ENCODE measurements around the gene MYO15A. TPM values are rescaled to one million over a fixed set of nuclear protein-coding genes. Genes with fewer than 3 reads are reported as not detected.
A peak's percentile ranks its signal among the peaks of the same experiment; 100 is the strongest.

The MYO15A gene
- total RNA-seq, 1 experiment from 2014 or later, result 0.36 TPM

- no peaks in the 10 kb centered on the region for H3K9me3 ChIP-seq (ENCODE audit: control insufficient read depth, insufficient read depth, low read depth, low read length)
- peak; percentile 56 for DNase-seq (ENCODE audit: low read depth, low spot score)
- BruUV-seq (replicated peaks), result no TSS peak
- ChIA-PET POLR2A (no interaction called here), CTCF (interaction anchor here (0.6 kb wide), 1 partner anchor 42 kb away, joined by 3 read pairs; no protein-coding TSS in a partner anchor)
- ATAC-seq, result peak; percentile 92
- in situ Hi-C loops (cut with HindIII; ENCODE audit: low pct_unique_long_range_greater_than_20kb, low sequenced_read_pairs) (no loop called here), intact Hi-C loops (cut with micrococcal nuclease; ENCODE audit: unreplicated experiment) (loop anchor here (10.0 kb wide), 1 partner anchor 73 kb away; no protein-coding TSS in a partner anchor)
- H3K4me1 ChIP-seq (ENCODE audit: control insufficient read depth, insufficient read depth, low read length), result peaks cover 7% of the 10 kb centered on the region; the same call in 1 of the 2 replicates
- H3K27ac ChIP-seq (ENCODE audit: low read length), result no peak overlapping the region
- no peaks in the 10 kb centered on the region for H3K27me3 ChIP-seq (ENCODE audit: control insufficient read depth, insufficient read depth, low read length)
- no peak for TF ChIP-seq SIN3A (IDR thresholded peaks at IDR 0.05; ENCODE audit: borderline replicate concordance, insufficient read depth, low read depth, low read length)
- no peak for TF ChIP-seq TCF7L2 (IDR thresholded peaks at IDR 0.05; ENCODE audit: low read depth, low read length)
- TF ChIP-seq, protein P1, sequence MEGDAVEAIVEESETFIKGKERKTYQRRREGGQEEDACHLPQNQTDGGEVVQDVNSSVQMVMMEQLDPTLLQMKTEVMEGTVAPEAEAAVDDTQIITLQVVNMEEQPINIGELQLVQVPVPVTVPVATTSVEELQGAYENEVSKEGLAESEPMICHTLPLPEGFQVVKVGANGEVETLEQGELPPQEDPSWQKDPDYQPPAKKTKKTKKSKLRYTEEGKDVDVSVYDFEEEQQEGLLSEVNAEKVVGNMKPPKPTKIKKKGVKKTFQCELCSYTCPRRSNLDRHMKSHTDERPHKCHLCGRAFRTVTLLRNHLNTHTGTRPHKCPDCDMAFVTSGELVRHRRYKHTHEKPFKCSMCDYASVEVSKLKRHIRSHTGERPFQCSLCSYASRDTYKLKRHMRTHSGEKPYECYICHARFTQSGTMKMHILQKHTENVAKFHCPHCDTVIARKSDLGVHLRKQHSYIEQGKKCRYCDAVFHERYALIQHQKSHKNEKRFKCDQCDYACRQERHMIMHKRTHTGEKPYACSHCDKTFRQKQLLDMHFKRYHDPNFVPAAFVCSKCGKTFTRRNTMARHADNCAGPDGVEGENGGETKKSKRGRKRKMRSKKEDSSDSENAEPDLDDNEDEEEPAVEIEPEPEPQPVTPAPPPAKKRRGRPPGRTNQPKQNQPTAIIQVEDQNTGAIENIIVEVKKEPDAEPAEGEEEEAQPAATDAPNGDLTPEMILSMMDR (IDR thresholded peaks at IDR 0.05), result peak; percentile 93
- no peaks in the 10 kb centered on the region for H3K36me3 ChIP-seq (ENCODE audit: control insufficient read depth, insufficient read depth, low read length)
- no peak overlapping the region for H3K4me3 ChIP-seq (ENCODE audit: low read depth in 2 of 2, low read length in 2 of 2)
Observed at GRCh38 chr17:18217412-18218015, 109.0 kb downstream of the MYO15A start.

DNA sequence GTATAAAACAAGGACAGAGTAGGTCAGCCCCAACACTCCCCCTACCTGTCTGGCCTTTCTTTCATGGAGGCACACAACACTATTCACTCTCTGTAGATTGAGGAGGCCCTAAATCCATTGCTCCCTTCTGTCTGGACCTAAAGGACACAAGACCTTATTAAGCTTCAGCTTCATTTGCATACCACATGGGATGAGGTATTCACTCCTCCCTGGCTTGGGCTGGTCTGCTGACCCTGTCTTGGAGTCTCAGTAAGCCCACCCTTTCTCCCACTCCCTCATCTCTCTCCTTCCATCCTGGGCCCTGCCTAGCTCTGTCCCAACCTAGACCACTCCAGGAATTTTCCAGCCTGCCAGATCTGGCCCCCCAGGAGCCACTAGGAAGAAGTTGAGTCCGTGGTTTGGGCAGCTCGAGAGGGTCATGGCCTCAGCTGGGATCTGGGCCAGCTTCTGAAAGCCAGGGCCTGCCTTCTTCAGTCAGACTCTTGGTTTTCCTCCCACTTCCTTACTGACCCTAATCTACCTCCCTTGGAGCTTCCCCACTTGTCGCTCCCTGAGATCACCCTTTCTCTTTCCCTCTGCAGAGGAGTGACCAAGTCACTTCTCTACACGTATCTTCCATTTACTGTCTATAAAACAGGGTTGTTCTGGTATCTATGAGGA, 110.3 kb downstream of the MYO15A start:
- BruUV-seq (replicated peaks), result no TSS peak
- intact Hi-C loops (cut with micrococcal nuclease; ENCODE audit: unreplicated experiment), result loop anchor here (10.0 kb wide), 1 partner anchor 74 kb away; no protein-coding TSS in a partner anchor

More for the DNA sequence above, 110.3 kb downstream of the MYO15A start:
- Histone ChIP-seq H3K36me3 (ENCODE audit: control insufficient read depth, insufficient read depth, low read length) (no peaks in the 10 kb centered on the region), H3K4me1 (ENCODE audit: control insufficient read depth, insufficient read depth, low read length) (peaks cover 7% of the 10 kb centered on the region; the same call in 1 of the 2 replicates), H3K27me3 (ENCODE audit: control insufficient read depth, insufficient read depth, low read length) (no peaks in the 10 kb centered on the region), H3K9me3 (ENCODE audit: control insufficient read depth, insufficient read depth, low read depth, low read length) (no peaks in the 10 kb centered on the region), H3K27ac (ENCODE audit: low read length) (no peak overlapping the region), H3K4me3 (ENCODE audit: low read depth in 2 of 2, low read length in 2 of 2) (no peak overlapping the region)
- ChIA-PET CTCF (interaction anchor here (0.6 kb wide), 1 partner anchor 25 kb away, joined by 6 read pairs; no protein-coding TSS in a partner anchor), POLR2A (no interaction called here)
- in situ Hi-C loops (cut with HindIII; ENCODE audit: low pct_unique_long_range_greater_than_20kb, low sequenced_read_pairs), result no loop called here
- DNase-seq (ENCODE audit: low read depth, low spot score), result no peak
- TF ChIP-seq, protein P1 (IDR thresholded peaks at IDR 0.05), result no peak
- TF ChIP-seq SIN3A (IDR thresholded peaks at IDR 0.05; ENCODE audit: borderline replicate concordance, insufficient read depth, low read depth, low read length) (no peak), TCF7L2 (IDR thresholded peaks at IDR 0.05; ENCODE audit: low read depth, low read length) (no peak), POLR2AphosphoS5 (IDR thresholded peaks at IDR 0.05; ENCODE audit: low read depth, low read length) (no peak)
- TF ChIP-seq, protein P2, sequence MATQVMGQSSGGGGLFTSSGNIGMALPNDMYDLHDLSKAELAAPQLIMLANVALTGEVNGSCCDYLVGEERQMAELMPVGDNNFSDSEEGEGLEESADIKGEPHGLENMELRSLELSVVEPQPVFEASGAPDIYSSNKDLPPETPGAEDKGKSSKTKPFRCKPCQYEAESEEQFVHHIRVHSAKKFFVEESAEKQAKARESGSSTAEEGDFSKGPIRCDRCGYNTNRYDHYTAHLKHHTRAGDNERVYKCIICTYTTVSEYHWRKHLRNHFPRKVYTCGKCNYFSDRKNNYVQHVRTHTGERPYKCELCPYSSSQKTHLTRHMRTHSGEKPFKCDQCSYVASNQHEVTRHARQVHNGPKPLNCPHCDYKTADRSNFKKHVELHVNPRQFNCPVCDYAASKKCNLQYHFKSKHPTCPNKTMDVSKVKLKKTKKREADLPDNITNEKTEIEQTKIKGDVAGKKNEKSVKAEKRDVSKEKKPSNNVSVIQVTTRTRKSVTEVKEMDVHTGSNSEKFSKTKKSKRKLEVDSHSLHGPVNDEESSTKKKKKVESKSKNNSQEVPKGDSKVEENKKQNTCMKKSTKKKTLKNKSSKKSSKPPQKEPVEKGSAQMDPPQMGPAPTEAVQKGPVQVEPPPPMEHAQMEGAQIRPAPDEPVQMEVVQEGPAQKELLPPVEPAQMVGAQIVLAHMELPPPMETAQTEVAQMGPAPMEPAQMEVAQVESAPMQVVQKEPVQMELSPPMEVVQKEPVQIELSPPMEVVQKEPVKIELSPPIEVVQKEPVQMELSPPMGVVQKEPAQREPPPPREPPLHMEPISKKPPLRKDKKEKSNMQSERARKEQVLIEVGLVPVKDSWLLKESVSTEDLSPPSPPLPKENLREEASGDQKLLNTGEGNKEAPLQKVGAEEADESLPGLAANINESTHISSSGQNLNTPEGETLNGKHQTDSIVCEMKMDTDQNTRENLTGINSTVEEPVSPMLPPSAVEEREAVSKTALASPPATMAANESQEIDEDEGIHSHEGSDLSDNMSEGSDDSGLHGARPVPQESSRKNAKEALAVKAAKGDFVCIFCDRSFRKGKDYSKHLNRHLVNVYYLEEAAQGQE (IDR thresholded peaks at IDR 0.05; ENCODE audit: insufficient read depth in 1 of 2, low read depth in 2 of 2, low read length in 1 of 2), result no peak
- ATAC-seq, result no peak

Measured in Panc1 (cell line).